ENCODE measurements around the gene ASXL1.
A peak's percentile ranks its signal among the peaks of the same experiment; 100 is the strongest.

The ASXL1 gene

GRCh38 chr20:32482442-32483261 lies 124.5 kb downstream of the ASXL1 start:
- peak in 3 of 5 experiments; percentile 28 to 41 (median 30) for DNase-seq

GRCh38 chr20:32483351-32484224 lies 125.5 kb downstream of the ASXL1 start:
- peak; percentile 47 to 82 (median 64) for DNase-seq

GRCh38 chr20:32484225-32484957 lies 126.3 kb downstream of the ASXL1 start:
- peak in 4 of 5 experiments; percentile 14 to 33 (median 26) for DNase-seq

GRCh38 chr20:32484958-32485769 lies 127.0 kb downstream of the ASXL1 start:
- peak in 4 of 5 experiments; percentile 69 to 92 (median 71) for DNase-seq

- peak in 1 of 5 experiments; percentile 32 for DNase-seq
Measured at GRCh38 chr20:32485770-32486478, 127.8 kb downstream of the ASXL1 start.

- no peak for DNase-seq
Measured at GRCh38 chr20:32487381-32487780, 129.2 kb downstream of the ASXL1 start.

- no peak for DNase-seq
Measured at GRCh38 chr20:32488066-32488838, 130.1 kb downstream of the ASXL1 start.

All from T-helper 2 cell (primary cell).